ENCODE data around the gene CNN1. TPM values are rescaled to one million over a fixed set of nuclear protein-coding genes. Genes with fewer than 3 reads are reported as not detected.

CNN1 gene
- total RNA-seq, 1 donor from 2014 or later: not detected

DNA sequence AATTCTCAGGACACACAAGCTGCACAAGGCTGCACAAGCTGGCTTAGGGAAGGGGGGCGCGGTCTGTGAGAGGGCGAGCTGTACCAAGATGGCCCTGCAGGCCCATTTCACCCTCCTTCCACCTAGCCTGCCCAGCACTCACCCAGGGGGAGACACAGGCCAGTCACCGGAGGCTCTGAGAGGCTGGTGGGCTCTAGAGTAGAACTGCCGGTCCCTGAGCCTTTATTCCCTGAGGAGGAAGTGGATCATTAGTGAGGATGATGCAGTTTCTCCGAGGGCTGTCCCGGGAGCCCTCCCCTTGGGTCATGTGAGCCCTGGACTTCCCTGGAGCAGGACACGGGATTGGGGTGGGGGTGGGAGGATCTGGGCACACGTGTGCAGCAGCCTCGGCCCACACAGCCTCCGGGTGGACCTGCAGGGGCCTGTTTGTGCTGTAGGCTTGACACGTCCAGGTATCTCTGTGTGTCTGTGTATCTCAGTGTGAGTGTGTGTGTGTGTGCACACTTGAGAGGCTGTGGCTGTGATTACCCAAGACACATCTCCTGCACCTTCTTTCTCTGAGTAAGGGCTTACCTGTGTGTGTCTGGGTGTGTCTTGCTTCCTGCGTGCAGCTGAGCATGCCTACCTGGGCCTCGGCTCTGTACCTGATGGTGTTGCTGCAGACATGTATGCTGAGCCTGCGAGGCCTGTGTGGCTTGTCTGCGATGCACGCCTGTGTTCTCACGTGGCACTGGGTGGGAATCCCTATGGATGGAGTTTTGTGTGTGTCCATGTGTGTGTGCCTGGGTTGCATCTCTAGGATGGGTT lies 39.0 kb downstream of the CNN1 start, which contains the start of gene ACP5:
Gene ACP5, minus strand, starts transcription at position 195 of the 807 bp plus-strand sequence. CDS start 328 bp downstream, outside the sequence.
- TF ChIP-seq, protein P1, sequence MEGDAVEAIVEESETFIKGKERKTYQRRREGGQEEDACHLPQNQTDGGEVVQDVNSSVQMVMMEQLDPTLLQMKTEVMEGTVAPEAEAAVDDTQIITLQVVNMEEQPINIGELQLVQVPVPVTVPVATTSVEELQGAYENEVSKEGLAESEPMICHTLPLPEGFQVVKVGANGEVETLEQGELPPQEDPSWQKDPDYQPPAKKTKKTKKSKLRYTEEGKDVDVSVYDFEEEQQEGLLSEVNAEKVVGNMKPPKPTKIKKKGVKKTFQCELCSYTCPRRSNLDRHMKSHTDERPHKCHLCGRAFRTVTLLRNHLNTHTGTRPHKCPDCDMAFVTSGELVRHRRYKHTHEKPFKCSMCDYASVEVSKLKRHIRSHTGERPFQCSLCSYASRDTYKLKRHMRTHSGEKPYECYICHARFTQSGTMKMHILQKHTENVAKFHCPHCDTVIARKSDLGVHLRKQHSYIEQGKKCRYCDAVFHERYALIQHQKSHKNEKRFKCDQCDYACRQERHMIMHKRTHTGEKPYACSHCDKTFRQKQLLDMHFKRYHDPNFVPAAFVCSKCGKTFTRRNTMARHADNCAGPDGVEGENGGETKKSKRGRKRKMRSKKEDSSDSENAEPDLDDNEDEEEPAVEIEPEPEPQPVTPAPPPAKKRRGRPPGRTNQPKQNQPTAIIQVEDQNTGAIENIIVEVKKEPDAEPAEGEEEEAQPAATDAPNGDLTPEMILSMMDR (IDR thresholded peaks at IDR 0.05): no peak
- peaks cover 85% of the 10 kb centered on the region for H3K4me1 Mint-ChIP-seq
- H3K4me3 Mint-ChIP-seq: peak within 1 kb of the TSS; percentile 81
- no peaks in the 10 kb centered on the region for H3K9me3 Mint-ChIP-seq
- POLR2A ChIA-PET: interaction anchor here (0.5 to 10.3 kb wide), 6 partner anchors 6 to 41 kb away, joined by 3 to 314 read pairs (median 6); partner anchors contain the start of gene ELOF1
- H3K27me3 Mint-ChIP-seq: no peaks in the 10 kb centered on the region
- no peak for DNase-seq
- intact Hi-C loops (cut with micrococcal nuclease): no loop called here
- no peak for ATAC-seq (ENCODE audit: low read depth)
- H3K36me3 Mint-ChIP-seq (ENCODE audit: low read depth): peaks cover 13% of the 10 kb centered on the region
- peak within 1 kb of the TSS; percentile 82 for H3K27ac Mint-ChIP-seq
- CTCF ChIA-PET: interaction anchor here (1.3 kb wide), 1 partner anchor 17 kb away, joined by 3 read pairs; no protein-coding TSS in a partner anchor

DNA sequence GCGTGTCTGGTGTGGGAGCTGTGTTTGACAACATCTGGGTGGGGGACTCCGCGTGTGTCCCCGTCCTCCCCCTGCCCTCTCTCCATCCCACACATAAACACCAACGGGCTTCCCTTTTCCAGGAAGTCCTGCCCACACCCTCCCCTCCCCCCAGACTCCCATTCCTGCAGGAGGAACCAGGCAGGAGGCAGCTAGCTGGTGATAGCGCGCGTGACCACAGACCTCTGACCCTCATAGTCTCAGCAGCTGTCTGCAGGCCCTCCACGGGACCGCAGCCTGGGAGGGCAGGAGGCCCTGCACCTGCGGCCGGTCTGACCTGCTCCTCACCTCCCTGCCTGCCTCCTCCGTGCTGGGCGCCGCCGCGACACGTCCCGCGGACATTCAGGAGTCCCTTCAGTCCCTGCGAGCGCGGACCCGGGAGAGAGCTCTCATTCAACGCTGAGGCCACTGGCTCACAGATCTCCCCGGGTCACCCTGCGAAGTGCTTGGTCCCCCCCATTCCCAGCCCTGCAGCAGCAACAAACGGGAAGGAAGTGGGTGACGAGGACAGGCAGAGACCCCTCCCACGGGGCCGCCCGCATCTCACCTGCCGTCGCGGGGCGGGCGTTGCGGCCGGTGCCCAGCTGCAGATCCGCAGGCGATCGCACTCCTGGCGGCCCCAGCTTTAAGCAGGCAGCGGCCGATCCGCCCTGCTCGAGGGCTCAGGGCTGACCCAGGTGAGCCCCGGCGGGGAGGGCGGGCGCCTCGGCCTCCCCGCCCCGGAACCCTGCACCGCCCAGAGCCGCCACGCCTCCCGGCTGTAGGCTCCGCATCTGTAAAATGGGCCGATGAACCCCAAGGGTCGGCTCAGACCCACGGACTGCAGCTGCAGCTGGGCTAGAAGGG lies 39.8 kb downstream of the CNN1 start:
- TF ChIP-seq, protein P1 (IDR thresholded peaks at IDR 0.05): no peak
- DNase-seq (no peak), ATAC-seq (ENCODE audit: low read depth) (peak; percentile 26)
- H3K27me3 Mint-ChIP-seq: no peaks in the 10 kb centered on the region
- ChIA-PET POLR2A (interaction anchor here (0.5 to 10.3 kb wide), 8 partner anchors 7 to 96 kb away, joined by 3 to 314 read pairs (median 4); partner anchors contain the start of gene ELOF1), CTCF (interaction anchor here (1.3 to 1.6 kb wide), 2 partner anchors 11 to 18 kb away, joined by 3 to 4 read pairs; no protein-coding TSS in a partner anchor)
- H3K36me3 Mint-ChIP-seq (ENCODE audit: low read depth): peaks cover 13% of the 10 kb centered on the region
- peaks cover 89% of the 10 kb centered on the region for H3K4me1 Mint-ChIP-seq
- H3K4me3 Mint-ChIP-seq: peak overlapping the region; percentile 81
- no peaks in the 10 kb centered on the region for H3K9me3 Mint-ChIP-seq
- H3K27ac Mint-ChIP-seq: peak overlapping the region; percentile 82
- intact Hi-C loops (cut with micrococcal nuclease): no loop called here

DNA sequence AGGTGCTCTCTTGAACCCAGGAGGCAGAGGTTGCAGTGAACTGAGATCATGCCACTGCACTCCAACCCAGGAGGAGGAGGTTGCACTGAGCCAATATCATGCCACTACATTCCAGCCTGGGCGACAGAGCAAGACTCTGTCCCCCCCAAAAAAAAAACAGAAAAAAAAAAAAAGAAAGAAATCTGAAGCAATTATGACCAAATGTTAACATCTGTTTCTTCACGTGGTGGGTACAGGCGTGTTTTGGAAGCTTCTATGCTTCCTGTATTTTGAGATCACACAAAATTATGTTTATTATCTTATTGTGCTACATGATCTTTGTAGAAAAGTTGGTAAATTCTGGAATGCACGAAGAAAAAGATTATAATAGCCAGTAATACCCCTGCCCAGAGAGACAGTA lies 41.5 kb downstream of the CNN1 start:
- intact Hi-C loops (cut with micrococcal nuclease): loop anchor here (10.0 kb wide), 1 partner anchor 285 kb away; the partner anchor contains the start of gene TSPAN16
- H3K4me3 Mint-ChIP-seq: no peak overlapping the region
- ATAC-seq (ENCODE audit: low read depth) (no peak), DNase-seq (no peak)
- TF ChIP-seq, protein P1 (IDR thresholded peaks at IDR 0.05): no peak
- H3K9me3 Mint-ChIP-seq: no peaks in the 10 kb centered on the region
- H3K4me1 Mint-ChIP-seq: peaks cover 88% of the 10 kb centered on the region
- peak overlapping the region; percentile 76 for H3K27ac Mint-ChIP-seq
- peaks cover 10% of the 10 kb centered on the region for H3K36me3 Mint-ChIP-seq (ENCODE audit: low read depth)
- ChIA-PET CTCF (interaction anchor here (1.5 to 9.4 kb wide), 2 partner anchors 21 to 43 kb away, joined by 4 to 70 read pairs; partner anchors contain the start of gene ELOF1), POLR2A (interaction anchor here (0.7 to 10.3 kb wide), 5 partner anchors 9 to 289 kb away, joined by 3 to 314 read pairs (median 16); partner anchors contain the start of gene ELOF1)
- no peaks in the 10 kb centered on the region for H3K27me3 Mint-ChIP-seq

DNA sequence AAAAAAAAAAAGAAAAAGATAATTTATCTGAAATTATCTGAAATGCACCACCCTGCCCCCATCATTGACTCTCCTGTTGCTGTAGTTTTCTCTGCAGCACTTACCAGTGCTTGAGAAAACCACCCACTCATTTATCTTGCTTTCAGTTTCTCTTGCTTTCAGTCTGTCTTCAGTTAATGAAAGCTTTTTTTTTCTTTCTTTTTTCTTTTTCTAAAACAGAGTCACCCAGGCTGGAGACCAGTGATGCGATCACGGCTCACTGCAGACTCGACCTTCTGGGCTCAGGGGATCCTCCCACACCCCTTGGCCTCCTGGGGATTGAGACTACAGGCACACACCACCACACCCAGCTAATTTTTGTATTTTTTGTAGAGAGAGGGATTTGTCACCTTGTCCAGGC lies 43.1 kb downstream of the CNN1 start:
- Mint-ChIP-seq H3K27me3 (no peaks in the 10 kb centered on the region), H3K4me1 (peaks cover 86% of the 10 kb centered on the region), H3K27ac (peak overlapping the region; percentile 81), H3K9me3 (no peaks in the 10 kb centered on the region), H3K36me3 (ENCODE audit: low read depth) (peaks cover 4% of the 10 kb centered on the region), H3K4me3 (peak overlapping the region; percentile 73)
- DNase-seq: peak; percentile 72
- intact Hi-C loops (cut with micrococcal nuclease): loop anchor here (1.0 to 10.0 kb wide), 2 partner anchors 13 to 287 kb away; partner anchors contain the start of gene TSPAN16
- CTCF ChIA-PET: interaction anchor here (0.7 to 9.4 kb wide), 4 partner anchors 14 to 45 kb away, joined by 3 to 70 read pairs (median 10); partner anchors contain the start of gene ELOF1
- TF ChIP-seq, protein P1 (IDR thresholded peaks at IDR 0.05): no peak
- peak; percentile 88 for ATAC-seq (ENCODE audit: low read depth)
- POLR2A ChIA-PET: interaction anchor here (0.5 to 10.3 kb wide), 16 partner anchors 10 to 1305 kb away, joined by 3 to 314 read pairs (median 5); partner anchors contain the start of genes ECSIT and ELOF1
